ENCODE measurements around the gene MKRN2OS. TPM values are rescaled to one million over a fixed set of nuclear protein-coding genes. Genes with fewer than 3 reads are reported as not detected.

Gene MKRN2OS
- total and polyA plus RNA-seq, 2 donors (not counting 3 experiments of a cell fraction or from before 2014, with no cell fraction given), result not detected

- H3K4me3 ChIP-seq (replicated peaks in 1 of 3; ENCODE audit: insufficient read depth in 1 of 3, low read depth in 1 of 3, low read length in 3 of 3), result peak overlapping the region; percentile 64 to 95 (median 64)
- H3K79me2 ChIP-seq (ENCODE audit: control insufficient read depth, insufficient read depth, low read length), result peaks cover 18% of the 10 kb centered on the region
- H3K4me1 ChIP-seq (ENCODE audit: control insufficient read depth, extremely low read depth, insufficient read depth, low read length), result peaks cover 21% of the 10 kb centered on the region
- intact Hi-C loops (cut with micrococcal nuclease), result no loop called here
- H3K27ac ChIP-seq (ENCODE audit: insufficient read depth, low read depth, low read length), result peak overlapping the region; percentile 48
- H3K9me1 ChIP-seq (replicated peaks; ENCODE audit: control insufficient read depth, extremely low read depth, insufficient read depth, low read length), result peaks cover 3% of the 10 kb centered on the region
- H3K36me3 ChIP-seq (ENCODE audit: control insufficient read depth in 2 of 2, extremely low read depth in 1 of 2, insufficient read depth in 2 of 2, low read length in 2 of 2), result no peaks in the 10 kb centered on the region
- no TSS peak for BruUV-seq (replicated peaks)
- H3K4me2 ChIP-seq (ENCODE audit: insufficient read depth, low read length), result peak overlapping the region; percentile 99
- ChIA-PET CTCF (interaction anchor here (1.0 to 1.6 kb wide), 2 partner anchors 9 to 11 kb away, joined by 3 to 7 read pairs; no protein-coding TSS in a partner anchor), POLR2A (interaction anchor here (1.1 kb wide), 1 partner anchor 9 kb away, joined by 3 read pairs; the partner anchor contains the start of gene MKRN2OS)
- TF ChIP-seq CTCF (IDR thresholded peaks at IDR 0.05; ENCODE audit: extremely low read depth in 1 of 2, insufficient read depth in 1 of 2, low read depth in 1 of 2, low read length in 2 of 2), result peak in 1 of 2 donors; percentile 8
- no peak for TF ChIP-seq GATA2 (IDR thresholded peaks at IDR 0.05; ENCODE audit: insufficient read depth, insufficient read length, low read depth, low read length)
- no peak for TF ChIP-seq POLR2AphosphoS5 (IDR thresholded peaks at IDR 0.05; ENCODE audit: insufficient read depth, low read depth, low read length)
- TF ChIP-seq FOS (IDR thresholded peaks at IDR 0.05; ENCODE audit: borderline replicate concordance, insufficient read depth, low read length), result no peak
- TF ChIP-seq POLR2A (IDR thresholded peaks at IDR 0.05; ENCODE audit: low read depth, low read length), result peak; percentile 26
- H3K27me3 ChIP-seq (ENCODE audit: control insufficient read depth in 2 of 2, insufficient read depth in 2 of 2, low read length in 2 of 2), result no peaks in the 10 kb centered on the region
- H4K20me1 ChIP-seq (replicated peaks; ENCODE audit: control insufficient read depth, extremely low read depth, insufficient read depth, low read length), result peaks cover 2% of the 10 kb centered on the region
- H2AFZ ChIP-seq (ENCODE audit: low read depth, low read length), result peak overlapping the region; percentile 83
- dilution Hi-C loops (cut with MboI; ENCODE audit: extremely low pct_ligation_motif_present, low sequenced_read_pairs), result no loop called here
- no peaks in the 10 kb centered on the region for H3K9me3 ChIP-seq (replicated peaks; ENCODE audit: control insufficient read depth, insufficient read depth, low read length)
- FAIRE-seq, result no peak
- H3K9ac ChIP-seq (replicated peaks; ENCODE audit: extremely low read depth, insufficient read depth, low read length), result peak overlapping the region; percentile 89
- DNase-seq (ENCODE audit: low read depth, low spot score), result peak; percentile 62
Measured at GRCh38 chr3:12553921-12554391, 8.7 kb upstream of the MKRN2OS start.

Measured in endothelial cell of umbilical vein (primary cell).